ENCODE measurements around the gene WHRN. TPM values are rescaled to one million over a fixed set of nuclear protein-coding genes. Genes with fewer than 3 reads are reported as not detected.

The WHRN gene
- polyA plus RNA-seq, 4 donors: 2.7 to 12.9 (median 7.9) TPM

DNA sequence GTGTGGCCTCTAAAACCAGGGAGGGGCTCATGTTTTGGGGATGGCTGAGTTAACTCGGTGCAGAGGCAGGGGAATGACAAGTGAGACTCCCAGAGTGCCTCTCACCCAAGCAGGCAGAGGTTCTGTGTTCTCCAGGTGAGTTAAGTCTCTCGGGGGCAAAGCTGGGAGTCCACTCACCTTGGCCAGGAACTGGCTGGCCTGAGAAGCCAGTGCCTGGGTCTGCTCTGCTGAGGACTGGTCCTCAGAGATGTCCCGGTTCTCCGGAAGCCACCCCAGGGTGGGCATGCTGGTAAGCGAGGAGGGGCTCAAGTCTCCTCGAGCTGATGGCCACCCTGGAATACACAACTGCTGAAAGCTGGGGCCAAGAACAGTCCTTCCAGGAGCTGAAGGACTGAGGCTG lies 137.9 kb downstream of the WHRN start:
- H3K9me3 ChIP-seq (ENCODE audit: control insufficient read depth in 2 of 2, insufficient read depth in 1 of 2, low read depth in 1 of 2, low read length in 1 of 2): no peaks in the 10 kb centered on the region
- no peak for FAIRE-seq
- no peak overlapping the region for H3K4me3 ChIP-seq (ENCODE audit: low read depth in 1 of 3, low read length in 3 of 3)
- H3K27me3 ChIP-seq (ENCODE audit: control insufficient read depth in 3 of 3, insufficient read depth in 3 of 3, low read length in 3 of 3): no peaks in the 10 kb centered on the region
- DNase-seq: no peak
- peaks cover 2 to 54% (median 21%) of the 10 kb centered on the region in 3 donors for H3K36me3 ChIP-seq (ENCODE audit: control insufficient read depth in 3 of 3, insufficient read depth in 2 of 3, low read depth in 1 of 3, low read length in 3 of 3)
- H3K4me1 ChIP-seq (ENCODE audit: control insufficient read depth in 3 of 3, insufficient read depth in 2 of 3, low read depth in 1 of 3, low read length in 2 of 3): peaks cover 0 to 8% (median 1%) of the 10 kb centered on the region in 3 donors
- peak overlapping the region in 2 of 3 donors; percentile 12 to 92 for H3K27ac ChIP-seq (ENCODE audit: low read depth in 1 of 3, low read length in 2 of 3)
- 84 to 87% (median 85%) methylated on average over 6 of the region's 6 CpGs for WGBS, 3 donors

DNA sequence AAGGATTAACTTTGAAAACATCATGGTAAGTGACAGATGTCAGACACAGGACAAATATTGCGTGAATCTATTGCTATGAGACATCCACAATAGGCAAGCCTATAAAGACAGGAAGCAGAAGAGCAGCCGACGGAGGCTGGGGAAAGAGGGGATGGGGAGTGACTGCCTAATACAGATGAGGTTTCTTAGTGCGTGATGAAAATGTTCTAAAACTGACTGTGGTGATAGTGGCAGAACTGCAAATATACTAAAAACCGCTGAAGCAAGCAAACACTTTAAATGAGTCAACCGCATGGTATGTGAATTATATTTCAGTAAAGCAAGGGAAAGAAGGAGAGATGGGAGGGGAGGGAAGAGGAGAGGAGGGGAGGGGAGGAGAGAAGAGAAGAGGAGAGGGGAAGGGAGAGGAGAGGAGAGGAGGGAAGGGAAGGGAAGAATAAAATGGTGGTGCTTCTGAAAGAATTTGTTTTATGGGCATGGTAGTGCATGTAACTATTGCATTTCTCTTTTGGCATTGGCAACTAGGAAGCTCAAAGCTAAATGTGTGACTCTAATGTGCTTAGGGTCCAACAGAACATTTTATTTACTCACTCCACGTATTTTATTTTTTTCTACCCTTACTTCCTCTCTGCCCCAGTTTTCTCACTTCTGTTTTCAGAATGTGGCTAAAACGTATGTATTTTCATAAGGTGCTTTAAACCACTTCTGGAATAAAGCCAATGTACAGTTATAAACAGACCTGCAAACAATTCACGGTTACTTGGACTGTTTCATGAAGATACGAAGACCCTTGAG lies 138.7 kb downstream of the WHRN start:
- H3K4me3 ChIP-seq (ENCODE audit: low read depth in 1 of 3, low read length in 3 of 3): no peak overlapping the region
- peak in 1 of 2 donors; percentile 43 for DNase-seq
- no peak for FAIRE-seq
- 38 to 62% (median 53%) methylated on average over 10 of the region's 10 CpGs for WGBS, 3 donors
- H3K27ac ChIP-seq (ENCODE audit: low read depth in 1 of 3, low read length in 2 of 3): peak overlapping the region in 2 of 3 donors; percentile 4 to 72
- no peaks in the 10 kb centered on the region for H3K9me3 ChIP-seq (ENCODE audit: control insufficient read depth in 2 of 2, insufficient read depth in 1 of 2, low read depth in 1 of 2, low read length in 1 of 2)
- H3K4me1 ChIP-seq (ENCODE audit: control insufficient read depth in 3 of 3, insufficient read depth in 2 of 3, low read depth in 1 of 3, low read length in 2 of 3): peaks cover 0 to 8% (median 1%) of the 10 kb centered on the region in 3 donors
- H3K36me3 ChIP-seq (ENCODE audit: control insufficient read depth in 3 of 3, insufficient read depth in 2 of 3, low read depth in 1 of 3, low read length in 3 of 3): peaks cover 6 to 55% (median 26%) of the 10 kb centered on the region in 3 donors
- H3K27me3 ChIP-seq (ENCODE audit: control insufficient read depth in 3 of 3, insufficient read depth in 3 of 3, low read length in 3 of 3): no peaks in the 10 kb centered on the region

DNA sequence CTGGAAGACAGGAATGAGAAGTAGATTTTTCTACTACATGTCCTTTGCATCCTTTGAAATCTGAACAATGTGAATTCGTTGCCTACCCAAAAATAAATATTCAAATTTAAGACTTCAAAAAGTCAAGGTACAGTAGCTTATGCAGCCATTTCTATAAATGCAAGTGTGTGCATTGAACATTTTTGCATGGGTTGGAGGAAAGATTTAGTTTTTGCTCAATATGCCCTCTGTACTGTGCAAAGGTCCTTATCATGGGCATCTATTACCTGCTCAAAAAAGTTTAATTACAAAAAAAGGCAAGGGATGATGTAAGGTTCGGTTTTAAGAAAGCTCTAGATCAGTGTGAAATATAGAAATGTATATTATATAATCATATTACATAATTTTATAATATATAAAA lies 140.1 kb downstream of the WHRN start:
- H3K27me3 ChIP-seq (ENCODE audit: control insufficient read depth in 3 of 3, insufficient read depth in 3 of 3, low read length in 3 of 3): no peaks in the 10 kb centered on the region
- H3K4me1 ChIP-seq (ENCODE audit: control insufficient read depth in 3 of 3, insufficient read depth in 2 of 3, low read depth in 1 of 3, low read length in 2 of 3): peaks cover 0 to 8% (median 1%) of the 10 kb centered on the region in 3 donors
- WGBS, 3 donors: 90 to 97% (median 90%) methylated on average over 2 of the region's 2 CpGs
- no peak overlapping the region for H3K4me3 ChIP-seq (ENCODE audit: low read depth in 1 of 3, low read length in 3 of 3)
- no peaks in the 10 kb centered on the region for H3K9me3 ChIP-seq (ENCODE audit: control insufficient read depth in 2 of 2, insufficient read depth in 1 of 2, low read depth in 1 of 2, low read length in 1 of 2)
- no peak for DNase-seq
- H3K36me3 ChIP-seq (ENCODE audit: control insufficient read depth in 3 of 3, insufficient read depth in 2 of 3, low read depth in 1 of 3, low read length in 3 of 3): peaks cover 12 to 55% (median 21%) of the 10 kb centered on the region in 3 donors
- no peak overlapping the region for H3K27ac ChIP-seq (ENCODE audit: low read depth in 1 of 3, low read length in 2 of 3)
- FAIRE-seq: no peak

DNA sequence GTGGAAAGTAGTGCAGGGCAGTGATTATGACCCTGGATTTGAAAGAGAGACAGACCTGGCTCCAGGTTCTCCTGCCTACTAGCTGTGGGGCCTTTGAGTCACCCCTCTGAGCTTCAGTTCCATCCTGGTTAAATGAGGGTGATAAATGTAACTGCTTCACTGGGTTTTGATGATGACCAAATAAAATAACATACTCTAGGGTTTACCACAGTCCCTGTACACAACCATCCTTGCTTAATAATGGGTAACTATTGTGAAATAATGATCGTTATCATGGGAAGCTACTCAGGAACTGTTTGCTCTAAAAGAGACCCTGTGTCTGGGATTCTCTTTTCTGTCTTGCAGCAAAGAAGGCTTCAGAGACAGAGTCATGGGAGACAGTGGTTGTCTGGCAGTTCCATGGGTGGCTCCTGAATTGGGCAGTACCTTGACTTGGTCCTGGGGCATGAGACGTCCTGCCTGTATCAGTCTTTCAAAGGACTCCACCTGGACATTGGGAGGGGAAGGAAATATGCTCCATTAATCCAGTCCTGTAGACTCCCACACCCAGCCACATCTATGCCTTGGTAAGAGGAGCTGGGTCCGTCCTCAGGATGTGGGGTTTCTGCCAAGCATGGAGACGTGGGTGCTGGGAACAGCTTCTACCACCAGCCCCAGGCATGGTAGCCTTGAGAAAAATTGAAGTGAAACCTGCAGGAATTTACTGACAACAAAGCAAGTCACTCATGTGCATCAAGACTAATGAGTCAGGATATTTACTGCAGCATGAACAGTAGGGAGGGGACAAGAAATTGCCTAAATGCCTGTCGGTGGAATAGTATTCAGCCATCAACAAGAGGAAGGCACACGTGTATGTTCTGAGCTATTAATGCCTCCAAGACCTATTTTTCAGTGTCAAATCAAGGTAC lies 140.9 kb downstream of the WHRN start:
- Histone ChIP-seq H3K9me3 (ENCODE audit: control insufficient read depth in 2 of 2, insufficient read depth in 1 of 2, low read depth in 1 of 2, low read length in 1 of 2) (no peaks in the 10 kb centered on the region), H3K4me1 (ENCODE audit: control insufficient read depth in 3 of 3, insufficient read depth in 2 of 3, low read depth in 1 of 3, low read length in 2 of 3) (peaks cover 0 to 8% (median 1%) of the 10 kb centered on the region in 3 donors), H3K4me3 (ENCODE audit: low read depth in 1 of 3, low read length in 3 of 3) (no peak overlapping the region), H3K36me3 (ENCODE audit: control insufficient read depth in 3 of 3, insufficient read depth in 2 of 3, low read depth in 1 of 3, low read length in 3 of 3) (peaks cover 12 to 58% (median 27%) of the 10 kb centered on the region in 3 donors), H3K27ac (ENCODE audit: low read depth in 1 of 3, low read length in 2 of 3) (peak overlapping the region in 1 of 3 donors; percentile 87), H3K27me3 (ENCODE audit: control insufficient read depth in 3 of 3, insufficient read depth in 3 of 3, low read length in 3 of 3) (no peaks in the 10 kb centered on the region)
- WGBS, 3 donors: 57 to 65% (median 62%) methylated on average over 6 of the region's 6 CpGs
- DNase-seq: no peak
- FAIRE-seq: no peak

DNA sequence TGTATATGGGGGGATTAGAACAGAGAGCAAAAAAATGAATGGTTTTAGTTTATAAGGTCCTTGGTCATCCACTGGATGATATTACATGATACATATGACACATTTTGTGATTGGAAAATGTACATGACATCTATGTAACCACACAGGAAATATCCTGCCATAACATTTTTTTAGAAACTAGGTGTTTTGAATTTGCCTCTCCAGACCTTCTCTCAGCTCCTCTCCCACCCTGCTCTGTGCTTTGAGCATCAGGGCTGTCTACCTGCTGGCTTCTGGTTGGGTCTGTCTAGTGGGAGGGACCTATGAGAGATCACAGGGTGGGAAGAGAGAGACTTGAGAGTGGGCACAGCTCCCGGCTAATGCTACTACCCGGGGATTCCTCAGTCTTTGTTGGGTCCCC lies 141.8 kb downstream of the WHRN start:
- Histone ChIP-seq H3K27me3 (ENCODE audit: control insufficient read depth in 3 of 3, insufficient read depth in 3 of 3, low read length in 3 of 3) (no peaks in the 10 kb centered on the region), H3K4me1 (ENCODE audit: control insufficient read depth in 3 of 3, insufficient read depth in 2 of 3, low read depth in 1 of 3, low read length in 2 of 3) (peaks cover 0 to 8% (median 1%) of the 10 kb centered on the region in 3 donors), H3K4me3 (ENCODE audit: low read depth in 1 of 3, low read length in 3 of 3) (no peak overlapping the region), H3K36me3 (ENCODE audit: control insufficient read depth in 3 of 3, insufficient read depth in 2 of 3, low read depth in 1 of 3, low read length in 3 of 3) (peaks cover 12 to 60% (median 30%) of the 10 kb centered on the region in 3 donors), H3K27ac (ENCODE audit: low read depth in 1 of 3, low read length in 2 of 3) (peak overlapping the region in 2 of 3 donors; percentile 4 to 74), H3K9me3 (ENCODE audit: control insufficient read depth in 2 of 2, insufficient read depth in 1 of 2, low read depth in 1 of 2, low read length in 1 of 2) (no peaks in the 10 kb centered on the region)
- FAIRE-seq (no peak), DNase-seq (no peak)
- 43 to 61% (median 57%) methylated on average over 2 of the region's 2 CpGs for WGBS, 3 donors

DNA sequence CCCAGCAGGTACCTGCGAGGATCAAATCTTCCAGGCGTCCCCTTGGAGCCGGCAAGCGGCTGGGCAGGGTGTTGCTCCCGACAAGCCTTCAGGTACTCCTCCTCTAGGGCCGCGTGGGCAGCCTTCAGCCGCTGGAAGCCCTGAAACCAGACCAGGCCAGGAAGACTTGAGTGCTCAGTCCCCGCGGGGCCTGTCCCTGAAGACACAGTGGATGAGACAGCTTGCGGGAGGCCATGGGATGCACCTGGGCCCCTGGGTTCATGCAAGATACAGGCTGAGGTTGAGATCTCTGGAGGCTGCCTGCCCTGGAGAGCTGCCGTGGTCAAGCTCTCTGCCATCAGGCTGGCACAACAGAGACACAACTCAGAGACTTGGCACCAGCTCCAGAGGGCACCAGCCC lies 142.9 kb downstream of the WHRN start:
- Histone ChIP-seq H3K36me3 (ENCODE audit: control insufficient read depth in 3 of 3, insufficient read depth in 2 of 3, low read depth in 1 of 3, low read length in 3 of 3) (peaks cover 13 to 58% (median 32%) of the 10 kb centered on the region in 3 donors), H3K27me3 (ENCODE audit: control insufficient read depth in 3 of 3, insufficient read depth in 3 of 3, low read length in 3 of 3) (no peaks in the 10 kb centered on the region), H3K27ac (ENCODE audit: low read depth in 1 of 3, low read length in 2 of 3) (peak overlapping the region in 1 of 3 donors; percentile 46), H3K9me3 (ENCODE audit: control insufficient read depth in 2 of 2, insufficient read depth in 1 of 2, low read depth in 1 of 2, low read length in 1 of 2) (no peaks in the 10 kb centered on the region), H3K4me1 (ENCODE audit: control insufficient read depth in 3 of 3, insufficient read depth in 2 of 3, low read depth in 1 of 3, low read length in 2 of 3) (peaks cover 0 to 8% (median 1%) of the 10 kb centered on the region in 3 donors), H3K4me3 (ENCODE audit: low read depth in 1 of 3, low read length in 3 of 3) (no peak overlapping the region)
- FAIRE-seq (no peak), DNase-seq (no peak)
- 88 to 92% (median 89%) methylated on average over 12 of the region's 12 CpGs for WGBS, 3 donors

DNA sequence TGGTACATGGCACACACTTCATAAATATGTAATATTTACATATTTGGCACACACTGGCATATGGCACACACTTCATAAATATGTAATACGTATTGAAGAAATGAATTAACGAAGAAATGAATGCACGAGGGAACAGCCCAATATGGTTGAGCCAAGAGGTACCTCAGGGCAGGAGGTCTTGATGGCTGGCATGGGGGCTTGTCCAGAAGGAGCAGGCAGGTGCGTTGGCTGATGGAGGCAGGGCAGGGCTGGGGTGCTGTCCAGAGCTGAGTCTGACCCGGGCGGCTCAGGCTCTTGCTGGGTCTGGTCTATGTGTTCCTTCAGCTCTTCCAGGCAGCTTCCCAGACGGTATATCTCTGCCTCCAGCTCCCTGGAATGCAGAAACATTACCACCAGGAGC lies 143.7 kb downstream of the WHRN start:
- DNase-seq (no peak), FAIRE-seq (no peak)
- WGBS, 3 donors: 95% methylated on average over 7 of the region's 7 CpGs
- Histone ChIP-seq H3K36me3 (ENCODE audit: control insufficient read depth in 3 of 3, insufficient read depth in 2 of 3, low read depth in 1 of 3, low read length in 3 of 3) (peaks cover 13 to 61% (median 31%) of the 10 kb centered on the region in 3 donors), H3K27me3 (ENCODE audit: control insufficient read depth in 3 of 3, insufficient read depth in 3 of 3, low read length in 3 of 3) (no peaks in the 10 kb centered on the region), H3K4me1 (ENCODE audit: control insufficient read depth in 3 of 3, insufficient read depth in 2 of 3, low read depth in 1 of 3, low read length in 2 of 3) (peaks cover 0 to 4% (median 1%) of the 10 kb centered on the region in 3 donors), H3K4me3 (ENCODE audit: low read depth in 1 of 3, low read length in 3 of 3) (no peak overlapping the region), H3K27ac (ENCODE audit: low read depth in 1 of 3, low read length in 2 of 3) (no peak overlapping the region), H3K9me3 (ENCODE audit: control insufficient read depth in 2 of 2, insufficient read depth in 1 of 2, low read depth in 1 of 2, low read length in 1 of 2) (no peaks in the 10 kb centered on the region)

DNA sequence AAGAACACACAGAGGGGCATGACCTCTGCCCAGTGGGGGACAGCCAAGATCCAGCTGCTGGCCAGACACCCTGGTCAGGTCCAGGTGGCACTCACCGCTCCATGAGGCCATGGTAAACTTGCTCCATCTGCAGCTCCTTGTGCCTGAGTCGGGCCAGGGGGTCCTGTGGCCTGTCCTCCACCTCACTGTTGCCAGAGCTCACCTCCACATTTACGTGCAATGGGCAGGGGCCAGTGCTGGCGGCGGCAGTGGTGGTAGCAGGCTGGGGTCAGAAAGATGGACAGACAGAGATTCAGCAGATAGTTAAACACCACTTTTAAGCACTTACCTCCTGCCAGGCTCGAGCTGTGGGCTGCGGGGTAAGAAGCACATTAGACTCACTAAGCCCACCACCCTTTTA lies 145.5 kb downstream of the WHRN start:
- DNase-seq (no peak), FAIRE-seq (no peak)
- 94 to 97% (median 95%) methylated on average over 7 of the region's 7 CpGs for WGBS, 3 donors
- Histone ChIP-seq H3K27me3 (ENCODE audit: control insufficient read depth in 3 of 3, insufficient read depth in 3 of 3, low read length in 3 of 3) (no peaks in the 10 kb centered on the region), H3K4me1 (ENCODE audit: control insufficient read depth in 3 of 3, insufficient read depth in 2 of 3, low read depth in 1 of 3, low read length in 2 of 3) (peaks cover 0 to 3% (median 1%) of the 10 kb centered on the region in 3 donors), H3K9me3 (ENCODE audit: control insufficient read depth in 2 of 2, insufficient read depth in 1 of 2, low read depth in 1 of 2, low read length in 1 of 2) (no peaks in the 10 kb centered on the region), H3K36me3 (ENCODE audit: control insufficient read depth in 3 of 3, insufficient read depth in 2 of 3, low read depth in 1 of 3, low read length in 3 of 3) (peaks cover 21 to 68% (median 31%) of the 10 kb centered on the region in 3 donors), H3K27ac (ENCODE audit: low read depth in 1 of 3, low read length in 2 of 3) (no peak overlapping the region), H3K4me3 (ENCODE audit: low read depth in 1 of 3, low read length in 3 of 3) (no peak overlapping the region)
